Heart left ventricle (tissue), 16 donors: ENCODE results near the gene SIT1. TPM values are rescaled to one million over a fixed set of nuclear protein-coding genes. Genes with fewer than 3 reads are reported as not detected.
A peak's percentile ranks its signal among the peaks of the same experiment; 100 is the strongest.

Source experiments
- ATAC-seq, 4 donors: fragments of 200-7000 bp; cut with Tn5 transposase; one replicate each; pipeline ENCODE4 v1.9.1; 2020 to 2022; ENCODE audit warnings: moderate library complexity in 4 of 4, mild to moderate bottlenecking in 3 of 4, moderate number of reproducible peaks in 1 of 4
- DNase-seq, 5 donors: peaks; one replicate each; pipeline ENCODE4 v3.0.0-alpha.2; 2020
- H3K27ac ChIP-seq, 12 donors: fragments of 200-600 bp; sonication (generic) in 4 of 12; one replicate each; pipeline versions ENCODE4 v1.5.0 to v1.8.0; 2016 to 2022; ENCODE audit warnings: mild to moderate bottlenecking in 2 of 12
- H3K27me3 ChIP-seq, 9 donors: fragments of 200-600 bp; sonication (generic) in 2 of 9; one replicate each; pipeline versions ENCODE4 v1.5.1 to v1.8.0; 2016 to 2022; ENCODE audit warnings: mild to moderate bottlenecking in 3 of 9
- H3K36me3 ChIP-seq, 9 donors: fragments of 200-600 bp; sonication (generic) in 2 of 9; one replicate each; pipeline versions ENCODE4 v1.5.0 to v1.8.0; 2018 to 2022; ENCODE audit warnings: mild to moderate bottlenecking in 2 of 9
- H3K4me1 ChIP-seq, 12 donors: fragments of 200-600 bp; sonication (generic) in 4 of 12; one replicate each; pipeline versions ENCODE4 v1.5.0 to v1.8.0; 2016 to 2022; ENCODE audit warnings: mild to moderate bottlenecking in 3 of 12
- H3K4me3 ChIP-seq, 12 donors: fragments of 200-600 bp; sonication (generic) in 4 of 12; one replicate each; pipeline versions ENCODE4 v1.5.0 to v1.8.0; 2017 to 2022; ENCODE audit warnings: mild to moderate bottlenecking in 9 of 12, moderate library complexity in 4 of 12
- H3K9me3 ChIP-seq, 12 donors: fragments of 200-600 bp; sonication (generic) in 4 of 12; one replicate each; pipeline versions ENCODE4 v1.5.0 to v1.8.0; 2016 to 2022; ENCODE audit warnings: mild to moderate bottlenecking in 1 of 12
- POLR2A ChIP-seq, 2 donors: fragments of 450-650 bp; IDR thresholded peaks; one replicate each; pipeline ENCODE4 v1.6.1; 2017; ENCODE audit warnings: antibody characterized with exemption in 2 of 2, mild to moderate bottlenecking in 2 of 2, moderate library complexity in 2 of 2
- WGBS, 4 donors: extraction: QIAGEN DNeasy Blood & Tissue Kit in 2 of 4; methylation state at CpG; one replicate each; pipeline versions ENCODE4 v1.1.5 to v1.1.7; 2013 to 2018; 5-methylcytosine and 5-hydroxymethylcytosine counted together
- intact Hi-C, 10 donors: fragments of 100-400 bp; cut with DNase I; formaldehyde crosslinking; loops; one replicate each; pipeline versions ENCODE4 v1.11.1 to v1.14.2; 2022
- long read RNA-seq, 3 donors: library from polyadenylated mRNA; unstranded; transcript quantifications; one replicate each; pipeline ENCODE4 v2.0.0, GENCODE V29; 2020 to 2021
- polyA plus RNA-seq, 2 donors: library from polyadenylated mRNA; stranded (reverse); fragments of 200-250 nt; gene quantifications; one replicate each; pipeline ENCODE4 v1.2.3, GENCODE V29; 2013
- total RNA-seq, 9 donors: library from RNA; depleted of rRNA in 2 of 9; stranded (reverse); fragments of >200 nt in 2 of 9; fragmentation: NEBNext Ultra II Directional in 3 of 9; extraction: Animal tissue kit (Norgen Biotek cat#: 25700) in 3 of 9; gene quantifications; one replicate each; pipeline versions ENCODE4 v1.1.0 to v1.2.4, GENCODE V29; 2016 to 2023
- TF ChIP-seq, protein P1 (sequence below), 12 donors: fragments of 200-600 bp; sonication (generic) in 4 of 12; IDR thresholded peaks; one replicate each; pipeline versions ENCODE4 v1.5.0 to v1.8.0; 2018 to 2022; ENCODE audit warnings: antibody characterized with exemption in 12 of 12, mild to moderate bottlenecking in 5 of 12
- donor health status: ischemic (EF 13 %, LVEDD 7.1; RV severe dilation, severe dysfunction).
- donor health status: healthy with polysubstance abuse.
- donor health status: DM: no; HTN: yes; CAD: no.
- donor health status: DM: no; HTN: no; CAD: no.
- donor health status: ischemic (EF 25% LVEDD 6.9; RV normal size, moderate dysfunction).
- donor health status: ischemic (EF 25% LVEDD 5.7; RV mildly dilated, moderate dysfunction).
- donor health status: healthy.
- donor health status: DM: yes; HTN: yes; CAD: no.
- donor health status: ischemic (EF 35%, LVEDD 5.7; RV mildly dilated, moderate dysfunction).
- donor health status: nonischemic (EF 11% LVEDD 7.7; RV severe dilation, severe dysfunction).
- donor health status: DM: yes; HTN: yes; CAD: no.
- donor health status: PGD.
- donor health status: ischemic (EF 29% LVEDD 5.4; RV normal size, mild dysfunction).
- donor health status: nonischemic (EF 23%, LVEDD 6.1; RV moderate dilation, normal function).

Gene SIT1
- 1 to 10 TPM in 1 of 9 donors, under 1 TPM in 2, not detected in 6; 0.47 to 4.2 (median 0.54) TPM for total RNA-seq
- under 1 TPM in 1 of 2 donors, not detected in 1; 0.19 TPM for polyA plus RNA-seq
- long read RNA-seq, donor 1, result 0 reads
- long read RNA-seq, donor 2, result 0 reads
- long read RNA-seq, donor 3, result 0 reads

DNA sequence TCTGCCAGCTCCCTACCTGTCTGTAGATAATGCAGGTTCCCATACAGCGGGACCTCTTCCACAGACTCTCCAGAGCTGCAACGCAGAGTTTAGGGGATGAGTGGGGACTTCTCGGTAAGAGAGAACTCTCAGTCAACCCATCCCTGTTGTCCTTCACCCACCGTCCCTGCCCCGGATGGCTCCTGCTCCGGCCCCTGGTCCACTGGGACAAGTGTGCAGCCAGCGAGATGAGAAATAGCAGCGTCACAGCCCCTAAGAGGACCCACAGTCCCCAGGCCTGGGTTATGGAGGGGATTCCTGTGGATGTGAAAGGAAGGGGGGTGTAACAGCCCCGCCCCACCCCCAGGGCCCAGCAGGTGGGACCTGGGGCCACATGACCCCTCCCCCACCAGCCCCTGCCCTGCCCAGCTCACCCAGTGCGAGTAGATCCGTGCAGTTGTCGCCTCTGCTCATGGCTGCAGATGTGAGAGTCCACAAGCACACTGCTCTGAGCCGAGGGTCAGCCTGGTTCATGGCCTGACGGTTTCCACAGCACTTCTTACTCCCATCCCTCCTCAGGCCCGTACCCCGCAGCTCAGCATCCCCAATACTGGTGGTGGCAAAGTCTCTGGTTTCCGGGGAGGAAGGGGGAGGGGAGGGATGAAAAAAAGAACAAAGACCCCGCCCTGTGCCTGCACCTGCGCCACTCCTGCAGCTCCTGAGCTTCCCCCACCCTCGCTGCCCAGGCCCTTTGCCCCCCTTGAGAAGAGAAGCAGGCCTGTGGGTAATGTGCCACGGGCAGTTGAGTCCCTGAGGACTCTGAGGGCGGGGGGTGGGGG is at the start of gene SIT1:
TSS of gene SIT1 (minus strand) at position 591 of the 818 bp plus-strand sequence. CDS start at position 513, 78 bp downstream.
- WGBS, 4 donors, result 66 to 74% (median 71%) methylated on average over 17 to 22 of the region's 22 CpGs
- no peak for ATAC-seq
- DNase-seq, result no peak
- H3K9me3 ChIP-seq, result no peaks in the 10 kb centered on the region
- H3K36me3 ChIP-seq, result no peaks in the 10 kb centered on the region
- no peak for TF ChIP-seq POLR2A (IDR thresholded peaks at IDR 0.05)
- TF ChIP-seq, protein P1, sequence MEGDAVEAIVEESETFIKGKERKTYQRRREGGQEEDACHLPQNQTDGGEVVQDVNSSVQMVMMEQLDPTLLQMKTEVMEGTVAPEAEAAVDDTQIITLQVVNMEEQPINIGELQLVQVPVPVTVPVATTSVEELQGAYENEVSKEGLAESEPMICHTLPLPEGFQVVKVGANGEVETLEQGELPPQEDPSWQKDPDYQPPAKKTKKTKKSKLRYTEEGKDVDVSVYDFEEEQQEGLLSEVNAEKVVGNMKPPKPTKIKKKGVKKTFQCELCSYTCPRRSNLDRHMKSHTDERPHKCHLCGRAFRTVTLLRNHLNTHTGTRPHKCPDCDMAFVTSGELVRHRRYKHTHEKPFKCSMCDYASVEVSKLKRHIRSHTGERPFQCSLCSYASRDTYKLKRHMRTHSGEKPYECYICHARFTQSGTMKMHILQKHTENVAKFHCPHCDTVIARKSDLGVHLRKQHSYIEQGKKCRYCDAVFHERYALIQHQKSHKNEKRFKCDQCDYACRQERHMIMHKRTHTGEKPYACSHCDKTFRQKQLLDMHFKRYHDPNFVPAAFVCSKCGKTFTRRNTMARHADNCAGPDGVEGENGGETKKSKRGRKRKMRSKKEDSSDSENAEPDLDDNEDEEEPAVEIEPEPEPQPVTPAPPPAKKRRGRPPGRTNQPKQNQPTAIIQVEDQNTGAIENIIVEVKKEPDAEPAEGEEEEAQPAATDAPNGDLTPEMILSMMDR (IDR thresholded peaks at IDR 0.05), result no peak
- peak within 1 kb of the TSS in 4 of 12 donors; percentile 17 to 86 (median 26) for H3K27ac ChIP-seq
- H3K4me1 ChIP-seq, result peaks cover 0 to 54% (median 9%) of the 10 kb centered on the region in 12 donors
- no peaks in the 10 kb centered on the region for H3K27me3 ChIP-seq
- peak within 1 kb of the TSS in 4 of 12 donors; percentile 20 to 54 (median 27) for H3K4me3 ChIP-seq
- intact Hi-C loops, result loop anchor here in 5 of 10 donors (10.0 kb wide), 4 partner anchors 46 to 234 kb away; partner anchors contain the start of genes TESK1 (in 2 of the 5), FAM221B (in 1 of the 5), HINT2 (in 1 of the 5) and SPAG8 (in 1 of the 5)

- H3K27ac ChIP-seq, result peak overlapping the region in 4 of 12 donors; percentile 3 to 74 (median 54)
- H3K36me3 ChIP-seq, result peaks cover 6 to 100% (median 94%) of the 10 kb centered on the region in 9 donors
- WGBS, 4 donors, result 78 to 90% (median 86%) methylated on average over 11 of the region's 11 CpGs
- ATAC-seq, result no peak
- H3K4me1 ChIP-seq, result peaks cover 0 to 19% (median 7%) of the 10 kb centered on the region in 12 donors
- no peaks in the 10 kb centered on the region for H3K9me3 ChIP-seq
- H3K27me3 ChIP-seq, result no peaks in the 10 kb centered on the region
- peak in 2 of 5 donors; percentile 4 to 20 for DNase-seq
- H3K4me3 ChIP-seq, result no peak overlapping the region
- intact Hi-C loops, result no loop called here
- no peak for TF ChIP-seq POLR2A (IDR thresholded peaks at IDR 0.05)
- TF ChIP-seq, protein P1 (IDR thresholded peaks at IDR 0.05), result no peak
Observed at GRCh38 chr9:35700031-35700430, 49.3 kb upstream of the SIT1 start.

GRCh38 chr9:35698231-35698630 is 47.5 kb upstream of the SIT1 start:
- ATAC-seq (no peak), DNase-seq (peak in 2 of 5 donors; percentile 20 to 22)
- WGBS, 4 donors, result 87 to 93% (median 89%) methylated on average over 4 to 5 of the region's 5 CpGs
- H3K36me3 ChIP-seq, result peaks cover 2 to 83% (median 76%) of the 10 kb centered on the region in 9 donors
- H3K4me3 ChIP-seq, result no peak overlapping the region
- H3K27me3 ChIP-seq, result no peaks in the 10 kb centered on the region
- intact Hi-C loops, result loop anchor here in 4 of 10 donors (5.0 to 10.0 kb wide), 3 partner anchors 34 to 93 kb away; partner anchors contain the start of genes CREB3 (in 1 of the 4), TESK1 (in 1 of the 4) and TLN1 (in 1 of the 4)
- H3K9me3 ChIP-seq, result no peaks in the 10 kb centered on the region
- peak overlapping the region in 1 of 12 donors; percentile 98 for H3K27ac ChIP-seq
- TF ChIP-seq, protein P1 (IDR thresholded peaks at IDR 0.05), result no peak
- no peak for TF ChIP-seq POLR2A (IDR thresholded peaks at IDR 0.05)
- peaks cover 0 to 12% (median 4%) of the 10 kb centered on the region in 12 donors for H3K4me1 ChIP-seq
